ENCODE measurements around the gene ATRNL1.

ATRNL1 gene

DNA sequence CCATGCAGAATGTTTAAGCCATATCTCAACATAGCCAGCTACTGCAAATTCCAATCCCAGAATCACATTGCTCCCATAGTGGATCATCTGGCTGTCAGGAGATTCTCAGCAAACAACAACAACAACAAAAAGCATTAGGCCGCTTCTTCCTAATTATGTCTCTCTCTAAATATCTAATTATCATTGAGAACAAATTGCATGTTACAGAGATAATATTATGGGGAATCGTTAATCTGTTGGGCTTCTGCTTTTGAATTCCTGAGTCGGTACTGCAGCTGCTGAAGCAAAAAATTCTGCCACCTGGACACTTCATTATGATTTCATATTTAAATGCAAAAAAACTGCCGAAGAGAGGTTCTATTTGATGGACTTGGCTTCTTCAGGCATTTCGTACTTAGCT, 791.2 kb downstream of the ATRNL1 start:
- Histone ChIP-seq H3K27ac (ENCODE audit: low read length) (no peak overlapping the region), H3K4me3 (ENCODE audit: low read length) (no peak overlapping the region), H2AFZ (ENCODE audit: low read depth, low read length) (no peak overlapping the region), H3K9me3 (ENCODE audit: insufficient read depth, low read length) (no peaks in the 10 kb centered on the region), H3K4me2 (ENCODE audit: low read length) (no peak overlapping the region), H3K36me3 (replicated peaks; ENCODE audit: low read depth, low read length) (no peaks in the 10 kb centered on the region), H4K20me1 (ENCODE audit: insufficient read depth, low read length) (no peaks in the 10 kb centered on the region), H3K9ac (ENCODE audit: low read length) (no peak overlapping the region), H3K79me2 (ENCODE audit: low read length) (no peaks in the 10 kb centered on the region), H3K27me3 (ENCODE audit: low read depth, low read length) (no peaks in the 10 kb centered on the region), H3K4me1 (ENCODE audit: low read length) (0 out of 2 replicates have a peak, but pooled peaks cover 1% of the 10 kb centered on the region)
- TF ChIP-seq EZH2phosphoT487 (IDR thresholded peaks at IDR 0.05; ENCODE audit: low read depth), result no peak
- TF ChIP-seq, protein P1, sequence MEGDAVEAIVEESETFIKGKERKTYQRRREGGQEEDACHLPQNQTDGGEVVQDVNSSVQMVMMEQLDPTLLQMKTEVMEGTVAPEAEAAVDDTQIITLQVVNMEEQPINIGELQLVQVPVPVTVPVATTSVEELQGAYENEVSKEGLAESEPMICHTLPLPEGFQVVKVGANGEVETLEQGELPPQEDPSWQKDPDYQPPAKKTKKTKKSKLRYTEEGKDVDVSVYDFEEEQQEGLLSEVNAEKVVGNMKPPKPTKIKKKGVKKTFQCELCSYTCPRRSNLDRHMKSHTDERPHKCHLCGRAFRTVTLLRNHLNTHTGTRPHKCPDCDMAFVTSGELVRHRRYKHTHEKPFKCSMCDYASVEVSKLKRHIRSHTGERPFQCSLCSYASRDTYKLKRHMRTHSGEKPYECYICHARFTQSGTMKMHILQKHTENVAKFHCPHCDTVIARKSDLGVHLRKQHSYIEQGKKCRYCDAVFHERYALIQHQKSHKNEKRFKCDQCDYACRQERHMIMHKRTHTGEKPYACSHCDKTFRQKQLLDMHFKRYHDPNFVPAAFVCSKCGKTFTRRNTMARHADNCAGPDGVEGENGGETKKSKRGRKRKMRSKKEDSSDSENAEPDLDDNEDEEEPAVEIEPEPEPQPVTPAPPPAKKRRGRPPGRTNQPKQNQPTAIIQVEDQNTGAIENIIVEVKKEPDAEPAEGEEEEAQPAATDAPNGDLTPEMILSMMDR (IDR thresholded peaks at IDR 0.05; ENCODE audit: low read depth, low read length), result no peak

DNA sequence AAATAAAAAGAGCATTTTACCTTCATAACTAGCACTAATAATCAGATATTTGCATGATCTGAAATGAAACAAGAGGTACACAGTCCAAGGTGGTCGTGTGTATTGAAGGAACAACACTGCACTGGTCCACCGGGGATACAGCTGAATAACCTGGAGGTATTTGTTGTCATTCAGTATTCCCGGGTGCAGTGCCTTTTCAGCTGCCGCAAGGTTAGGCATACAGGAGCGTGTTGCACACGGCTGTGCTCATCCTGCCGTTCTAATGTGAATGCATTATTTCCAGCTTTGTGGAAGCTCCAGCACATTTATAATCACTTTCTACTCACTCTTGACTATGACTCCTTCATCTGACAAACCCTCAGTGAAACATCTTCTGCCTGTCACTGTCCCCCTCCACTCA, 802.0 kb downstream of the ATRNL1 start:
- Histone ChIP-seq H3K4me1 (ENCODE audit: low read length) (no peaks in the 10 kb centered on the region), H4K20me1 (ENCODE audit: insufficient read depth, low read length) (no peaks in the 10 kb centered on the region), H3K79me2 (ENCODE audit: low read length) (no peaks in the 10 kb centered on the region), H2AFZ (ENCODE audit: low read depth, low read length) (no peak overlapping the region), H3K9ac (ENCODE audit: low read length) (no peak overlapping the region), H3K4me2 (ENCODE audit: low read length) (no peak overlapping the region), H3K27ac (ENCODE audit: low read length) (no peak overlapping the region), H3K9me3 (ENCODE audit: insufficient read depth, low read length) (no peaks in the 10 kb centered on the region), H3K27me3 (ENCODE audit: low read depth, low read length) (no peaks in the 10 kb centered on the region), H3K4me3 (ENCODE audit: low read length) (no peak overlapping the region), H3K36me3 (replicated peaks; ENCODE audit: low read depth, low read length) (no peaks in the 10 kb centered on the region)
- TF ChIP-seq, protein P1 (IDR thresholded peaks at IDR 0.05; ENCODE audit: low read depth, low read length), result no peak
- TF ChIP-seq EZH2phosphoT487 (IDR thresholded peaks at IDR 0.05; ENCODE audit: low read depth), result no peak

DNA sequence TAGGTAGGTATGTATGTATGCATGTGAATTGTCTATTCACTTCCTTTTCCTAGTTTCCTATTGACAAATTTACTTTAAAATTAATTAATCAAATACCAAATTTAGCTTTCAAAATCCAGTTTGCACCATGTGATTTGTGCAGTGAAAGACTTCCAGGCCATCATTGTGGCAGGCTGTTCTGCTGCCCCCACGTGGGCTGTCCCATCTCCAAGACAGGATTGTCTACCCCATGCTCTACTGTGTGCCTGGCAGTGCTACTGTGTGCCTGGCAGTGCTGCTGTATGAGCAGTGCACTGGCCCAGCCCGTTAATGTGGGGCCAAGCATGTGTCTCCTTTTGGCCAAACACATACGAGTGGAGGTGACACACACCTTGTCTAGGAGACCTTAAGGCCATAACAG, 805.1 kb downstream of the ATRNL1 start:
- Histone ChIP-seq H4K20me1 (ENCODE audit: insufficient read depth, low read length) (no peaks in the 10 kb centered on the region), H3K4me2 (ENCODE audit: low read length) (no peak overlapping the region), H3K79me2 (ENCODE audit: low read length) (no peaks in the 10 kb centered on the region), H3K4me3 (ENCODE audit: low read length) (no peak overlapping the region), H3K4me1 (ENCODE audit: low read length) (no peaks in the 10 kb centered on the region), H3K27me3 (ENCODE audit: low read depth, low read length) (no peaks in the 10 kb centered on the region), H3K9ac (ENCODE audit: low read length) (no peak overlapping the region), H3K9me3 (ENCODE audit: insufficient read depth, low read length) (no peaks in the 10 kb centered on the region), H3K36me3 (replicated peaks; ENCODE audit: low read depth, low read length) (no peaks in the 10 kb centered on the region), H2AFZ (ENCODE audit: low read depth, low read length) (no peak overlapping the region), H3K27ac (ENCODE audit: low read length) (no peak overlapping the region)
- TF ChIP-seq EZH2phosphoT487 (IDR thresholded peaks at IDR 0.05; ENCODE audit: low read depth), result no peak
- TF ChIP-seq, protein P1 (IDR thresholded peaks at IDR 0.05; ENCODE audit: low read depth, low read length), result no peak

DNA sequence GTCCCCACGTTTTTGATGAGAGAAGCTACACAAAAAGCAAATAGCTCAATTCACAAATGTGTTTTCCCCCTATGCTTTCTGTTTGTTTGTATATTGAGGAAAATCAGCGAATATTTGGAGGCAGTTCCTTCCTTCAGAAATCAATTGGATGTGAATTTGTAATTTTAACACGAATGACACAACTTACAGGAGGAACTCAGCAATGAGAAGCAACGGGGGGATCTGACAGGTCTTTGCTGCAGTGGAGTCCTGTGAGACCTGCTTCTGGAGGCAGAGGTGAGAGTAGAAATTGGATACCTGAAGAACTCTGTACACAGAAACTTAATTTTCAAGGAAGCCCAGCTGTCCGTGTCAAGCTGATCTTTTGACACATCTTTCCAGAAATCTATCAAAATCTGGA, 809.4 kb downstream of the ATRNL1 start:
- Histone ChIP-seq H3K4me2 (ENCODE audit: low read length) (no peak overlapping the region), H3K27ac (ENCODE audit: low read length) (no peak overlapping the region), H3K36me3 (replicated peaks; ENCODE audit: low read depth, low read length) (no peaks in the 10 kb centered on the region), H3K9me3 (ENCODE audit: insufficient read depth, low read length) (no peaks in the 10 kb centered on the region), H2AFZ (ENCODE audit: low read depth, low read length) (no peak overlapping the region), H3K4me3 (ENCODE audit: low read length) (no peak overlapping the region), H3K4me1 (ENCODE audit: low read length) (no peaks in the 10 kb centered on the region), H3K9ac (ENCODE audit: low read length) (no peak overlapping the region), H3K27me3 (ENCODE audit: low read depth, low read length) (no peaks in the 10 kb centered on the region), H4K20me1 (ENCODE audit: insufficient read depth, low read length) (no peaks in the 10 kb centered on the region), H3K79me2 (ENCODE audit: low read length) (no peaks in the 10 kb centered on the region)
- TF ChIP-seq, protein P1 (IDR thresholded peaks at IDR 0.05; ENCODE audit: low read depth, low read length), result no peak
- TF ChIP-seq EZH2phosphoT487 (IDR thresholded peaks at IDR 0.05; ENCODE audit: low read depth), result no peak
